ENCODE data around the gene EVC2.

Gene EVC2

DNA sequence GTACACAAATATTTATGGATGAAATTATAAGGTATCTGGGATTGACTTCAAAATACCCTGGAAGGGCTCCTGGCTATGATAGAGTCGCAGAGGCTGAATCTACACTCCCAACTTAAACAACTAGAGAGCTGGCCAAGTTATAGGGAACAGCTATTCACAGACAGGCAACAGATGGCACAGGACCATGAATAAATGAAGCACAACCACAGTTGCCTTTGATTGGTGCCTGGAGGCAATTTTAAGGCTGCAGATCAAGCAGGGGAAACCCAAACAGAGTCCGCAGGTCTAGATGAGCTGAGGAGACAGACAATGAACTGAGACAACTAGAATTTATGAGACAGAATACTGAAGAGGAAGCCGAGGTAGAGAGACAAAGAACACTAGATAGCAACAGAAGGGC is 155.9 kb downstream of the EVC2 start:
- no peak for DNase-seq

DNA sequence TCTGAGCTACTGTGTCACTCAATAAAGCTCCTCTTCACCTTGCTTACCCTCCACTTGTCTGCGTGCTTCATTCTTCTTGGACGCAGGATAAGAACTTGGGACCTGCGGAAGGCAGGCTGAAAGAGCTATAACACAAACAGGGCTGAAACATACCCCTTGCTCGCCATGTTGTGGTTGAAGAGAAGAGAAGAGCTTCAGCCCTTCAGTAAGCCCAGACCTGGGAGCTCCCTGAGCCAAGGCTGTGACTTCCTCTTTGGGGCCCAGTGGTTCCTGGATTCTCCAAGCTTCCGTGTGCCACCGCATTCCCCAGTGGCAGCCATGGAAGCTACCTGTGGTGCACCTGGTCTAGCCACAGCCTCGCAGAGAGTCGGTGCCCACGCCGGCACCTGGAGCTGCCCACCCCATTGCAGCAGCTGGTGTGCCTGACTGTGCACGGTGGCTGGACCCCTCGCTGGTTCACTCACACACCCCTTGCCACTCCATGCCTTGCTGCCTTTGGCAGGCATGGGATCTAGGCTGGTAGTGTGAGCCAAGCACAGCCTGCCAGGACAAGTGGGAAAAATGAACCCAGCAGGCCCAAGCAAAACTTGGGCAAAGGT is 160.6 kb downstream of the EVC2 start:
- DNase-seq = no peak

DNA sequence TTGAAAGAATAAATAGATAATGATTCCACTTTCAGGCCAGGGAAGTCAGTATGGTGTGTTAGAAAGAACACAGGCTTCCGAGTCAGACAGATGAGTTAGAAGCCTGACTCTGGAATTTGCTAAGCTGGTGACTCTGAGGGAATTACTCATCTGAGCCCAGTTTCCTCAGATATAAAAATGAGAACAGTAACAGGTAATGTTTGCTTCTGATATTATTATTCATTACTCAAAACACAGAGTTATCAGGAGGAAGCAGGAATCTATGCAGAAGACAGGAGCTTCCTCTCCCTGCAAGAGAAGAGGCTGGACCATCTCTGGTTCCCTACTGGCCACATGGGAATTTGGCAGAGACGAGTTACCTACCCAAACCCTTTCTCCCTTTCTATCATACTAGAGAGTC is 163.1 kb downstream of the EVC2 start:
- no peak for DNase-seq

DNA sequence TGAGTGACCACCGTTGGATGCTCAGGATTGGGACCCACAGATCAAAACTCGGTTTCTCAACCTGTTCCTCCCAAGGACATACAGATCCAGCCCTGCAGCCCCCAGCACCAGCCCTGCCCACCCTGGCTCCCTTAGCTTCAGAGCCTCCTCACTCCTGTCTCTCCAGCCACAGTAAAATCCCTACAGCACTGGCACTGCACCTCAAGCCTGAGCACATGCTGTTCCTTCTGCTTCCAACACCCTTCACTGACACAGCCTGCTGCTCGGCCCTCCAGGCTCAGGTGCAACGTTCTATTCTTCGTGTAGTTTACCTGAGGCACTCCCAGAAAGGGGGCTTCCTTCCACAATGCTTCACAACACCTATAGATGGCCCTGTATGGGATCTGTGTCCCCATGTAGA is 163.6 kb downstream of the EVC2 start:
- DNase-seq = no peak

DNA sequence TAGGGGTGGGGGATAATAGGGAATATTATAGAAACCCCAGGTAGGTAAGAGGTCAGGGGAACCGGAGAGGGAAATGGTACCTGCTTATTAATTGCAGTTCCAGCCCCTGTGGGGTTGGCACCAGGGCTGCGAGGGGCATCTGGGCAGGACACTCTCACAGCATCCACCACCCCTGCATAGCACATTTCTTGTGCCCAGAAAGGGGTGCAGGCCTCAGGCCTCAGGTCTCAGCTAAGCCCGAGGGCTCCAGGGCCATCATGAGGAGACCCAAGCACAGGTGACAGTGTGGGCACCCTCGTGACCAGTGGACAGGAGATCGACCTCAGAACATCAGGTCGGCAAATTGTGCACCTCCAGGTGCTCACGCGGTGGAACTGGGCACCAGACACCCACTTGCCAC is 164.7 kb downstream of the EVC2 start:
- DNase-seq = no peak

DNA sequence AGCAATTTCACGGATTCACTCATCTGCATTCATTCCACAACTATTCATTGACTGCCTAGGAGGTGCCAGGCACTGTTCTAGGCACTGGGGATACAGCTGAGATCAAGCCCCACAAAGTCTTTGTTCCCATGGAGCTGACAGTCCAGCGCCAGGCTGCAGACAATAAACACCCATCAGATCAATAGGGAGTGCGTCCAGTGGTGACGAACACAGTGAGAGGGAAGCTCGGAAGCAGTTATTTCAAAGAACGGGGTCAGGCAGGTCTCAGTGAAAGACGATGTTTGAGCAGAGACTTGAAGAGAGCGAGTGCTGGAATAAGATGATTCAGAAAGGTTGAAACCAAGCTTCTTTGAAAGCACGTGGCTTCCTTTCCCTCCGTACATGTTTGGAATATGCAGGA is 167.2 kb downstream of the EVC2 start:
- no peak for DNase-seq

DNA sequence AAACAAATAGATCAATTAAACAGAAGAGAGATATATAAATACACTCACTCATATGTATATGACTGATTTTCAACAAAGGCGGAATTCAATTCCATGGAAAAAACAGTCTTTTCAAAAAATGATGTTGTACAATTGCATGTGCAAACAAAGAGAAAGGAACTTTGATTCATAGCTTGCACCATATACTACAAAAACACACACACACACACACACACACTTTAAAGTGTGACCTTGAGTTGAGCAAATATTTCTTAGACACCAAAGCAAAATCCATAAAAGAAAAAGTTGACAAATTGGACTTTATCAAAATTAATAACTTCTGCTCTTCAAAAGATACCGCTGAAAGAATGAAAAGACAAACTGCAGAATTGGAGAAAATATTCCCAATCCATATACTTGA is 168.8 kb downstream of the EVC2 start:
- DNase-seq = no peak

DNA sequence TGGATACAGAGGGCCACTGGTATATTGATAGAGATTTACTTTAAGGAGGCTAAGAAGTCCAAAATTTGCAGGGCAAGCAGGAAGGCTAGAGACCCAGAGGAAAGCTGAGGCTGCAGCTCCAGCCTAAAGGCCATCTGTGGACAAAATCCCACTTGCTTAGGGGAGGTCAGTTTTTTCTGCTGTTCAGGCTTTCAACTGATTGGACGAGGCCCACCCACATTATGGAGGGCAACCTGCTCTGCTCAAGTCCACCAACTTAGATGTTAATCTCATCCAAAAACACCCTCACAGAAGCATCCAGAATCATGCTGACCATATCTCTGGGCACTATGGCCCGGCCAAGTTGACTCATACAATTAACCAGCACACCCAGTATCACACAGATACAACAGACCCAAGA is 176.3 kb downstream of the EVC2 start:
- no peak for DNase-seq

DNA sequence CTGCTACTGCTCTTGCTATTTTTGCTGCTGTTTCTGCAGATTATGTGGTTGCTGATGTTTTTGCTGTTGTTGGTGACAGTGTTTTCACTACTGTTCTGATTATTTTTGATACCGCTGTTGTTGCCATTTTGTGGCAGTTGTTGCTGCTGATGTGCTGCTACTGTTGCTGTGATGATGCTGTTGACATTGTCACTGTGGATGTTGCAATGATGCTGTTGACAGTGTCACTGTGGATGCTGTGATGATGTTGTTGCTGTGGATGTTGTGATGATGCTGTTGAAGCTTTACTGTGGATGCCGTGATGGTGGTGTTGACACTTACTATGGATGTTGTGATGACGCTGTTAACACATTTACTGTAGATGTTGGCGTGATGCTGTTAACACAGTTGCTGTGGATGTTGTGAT is 180.3 kb downstream of the EVC2 start:
- DNase-seq = no peak

DNA sequence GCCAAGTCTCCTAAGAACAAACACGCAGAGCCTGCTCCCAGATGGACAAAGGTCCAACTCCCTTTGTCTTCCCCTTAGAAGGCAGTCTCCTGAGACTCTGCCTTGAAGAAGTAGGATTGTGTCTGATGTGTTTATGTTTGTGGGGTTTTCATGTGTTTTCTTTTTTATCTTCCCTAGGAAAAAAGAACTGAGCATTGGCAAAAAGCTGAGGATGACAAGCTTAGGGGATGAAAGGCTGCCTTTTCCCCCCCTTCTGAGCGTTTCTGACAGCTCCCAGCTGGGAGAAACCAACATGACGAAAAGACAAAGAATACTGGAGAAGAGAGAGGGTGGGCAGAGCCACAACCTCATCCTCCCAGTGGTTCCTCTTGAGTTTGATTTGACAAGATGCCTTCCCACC is 181.1 kb downstream of the EVC2 start:
- no peak for DNase-seq

DNA sequence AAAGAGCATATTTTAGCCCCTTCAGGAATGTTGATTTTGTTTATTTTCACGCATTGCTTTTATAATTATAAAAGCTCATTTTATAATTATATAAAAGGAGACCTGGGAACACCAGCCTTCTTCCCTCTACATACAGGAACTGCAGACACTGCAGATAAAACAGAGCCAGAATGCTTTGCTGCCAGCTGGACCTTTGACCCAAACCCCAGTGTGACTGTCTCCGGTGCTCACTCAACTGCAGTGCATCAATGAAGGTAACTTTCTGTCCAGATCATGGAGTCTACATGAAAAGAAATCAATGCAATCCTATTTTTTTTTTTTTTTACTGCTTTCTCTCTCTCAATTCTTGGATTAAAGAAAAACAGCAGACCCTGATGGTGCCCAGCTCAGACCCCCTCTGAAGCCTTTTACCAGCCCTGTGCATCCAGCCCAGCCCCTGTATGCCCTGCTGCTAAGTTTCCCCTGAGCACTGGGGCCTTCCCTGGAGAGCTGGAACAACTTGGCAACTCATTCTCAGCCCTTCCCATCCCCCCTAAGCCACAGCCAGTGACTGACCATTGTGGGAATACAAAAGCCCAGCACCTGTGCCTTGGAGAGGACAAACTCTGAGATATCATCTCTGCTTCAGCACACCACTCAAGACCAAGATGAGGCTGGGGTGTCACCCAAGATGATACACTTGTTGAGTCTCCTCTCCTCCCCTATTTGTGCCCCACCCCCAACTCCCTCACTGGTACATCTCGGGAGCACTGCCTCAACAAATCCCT is 182.1 kb downstream of the EVC2 start:
- DNase-seq = no peak

DNA sequence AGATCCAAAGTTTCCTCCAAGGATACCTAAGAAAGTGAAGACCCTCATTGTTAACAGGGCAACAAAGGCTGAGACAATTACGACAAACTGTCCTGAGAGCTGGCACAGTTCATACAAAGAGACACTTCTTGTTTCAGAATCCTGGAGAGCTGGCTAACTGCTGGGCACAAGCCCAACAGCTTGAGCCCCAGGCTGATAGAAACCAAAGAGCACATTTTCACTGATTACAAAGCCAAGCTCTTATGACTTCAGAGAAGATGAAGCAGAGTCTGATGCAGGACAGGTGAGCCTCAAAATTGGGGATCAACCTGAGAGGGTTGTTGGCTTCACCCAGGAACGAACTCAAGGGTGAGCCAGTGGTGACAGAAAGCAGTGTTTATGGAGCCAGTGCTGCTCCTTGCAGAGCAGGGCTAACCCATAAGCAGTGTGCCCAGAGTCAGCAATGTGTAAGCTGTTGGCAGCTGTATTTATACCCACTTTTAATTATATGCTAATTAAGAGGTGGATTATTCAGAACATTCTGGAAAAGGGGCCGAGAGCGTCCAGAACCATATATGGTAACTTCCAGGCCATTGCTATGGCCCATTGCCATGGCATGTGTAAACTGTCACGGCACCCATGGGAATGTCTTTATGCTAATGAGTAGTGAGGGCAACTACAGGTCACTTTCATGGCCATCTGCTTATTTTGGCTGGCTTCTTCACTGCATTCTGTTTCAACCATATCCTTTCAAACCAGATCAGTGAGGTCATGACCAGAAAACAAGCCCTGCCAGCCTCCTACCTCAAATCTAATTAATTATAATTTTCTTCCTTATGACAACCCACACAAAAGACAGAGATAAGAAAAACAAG is 183.7 kb downstream of the EVC2 start:
- no peak for DNase-seq

DNA sequence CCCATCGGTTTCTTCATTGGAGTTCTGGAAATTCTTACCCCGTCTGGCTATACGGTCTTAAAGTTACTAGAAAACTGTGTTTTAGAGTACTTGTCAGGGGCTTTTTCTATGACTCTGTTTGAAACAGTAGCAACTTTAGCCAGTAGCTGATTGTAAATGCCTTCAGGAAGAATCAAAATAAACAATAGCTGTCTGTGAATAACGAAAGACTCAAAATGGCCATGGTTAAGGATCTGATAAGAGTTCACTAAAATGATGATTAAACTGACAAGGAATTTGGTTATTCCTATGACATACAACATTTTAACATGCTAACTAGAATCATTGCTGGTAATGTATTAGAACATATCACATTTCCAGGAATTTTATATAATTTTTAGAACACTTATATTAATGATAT is 191.0 kb downstream of the EVC2 start:
- no peak for DNase-seq

DNA sequence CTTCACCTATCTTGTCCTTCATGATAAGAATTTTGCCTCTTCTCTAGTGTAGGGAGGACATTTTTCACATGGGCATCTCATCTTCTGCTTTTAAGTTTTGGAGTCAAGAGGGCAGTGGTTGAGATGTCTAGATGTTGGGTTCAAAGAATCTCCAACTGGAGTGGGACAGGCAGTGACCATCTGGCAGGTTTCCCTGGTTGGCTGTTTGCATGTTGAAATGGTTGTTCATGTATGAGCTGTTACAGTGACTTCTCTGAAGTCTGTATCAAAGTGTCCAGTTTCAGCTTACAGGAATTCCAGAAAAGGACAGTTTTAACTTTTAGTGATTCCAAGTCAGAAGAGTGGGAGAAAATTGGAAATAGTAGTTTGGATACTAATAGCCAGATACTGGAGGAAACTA is 192.7 kb downstream of the EVC2 start:
- DNase-seq = no peak
